ENCODE data around the gene ATP11A.

- TF ChIP-seq CTCF (IDR thresholded peaks at IDR 0.05; ENCODE audit: low read length) (no peak), EZH2 (optimal IDR thresholded peaks at IDR 0.05; ENCODE audit: low read depth, low read length) (no peak)
Observed at GRCh38 chr13:112713517-112714253, 23.8 kb downstream of the ATP11A start.
